CD4-positive, alpha-beta T cell treated with Interferon alpha-2 for 1 hour (primary cell): ENCODE measurements around the gene C17orf113.
"Not testable (repeated sequence)": the region's sequence is repeated elsewhere in the genome, so short reads cannot be mapped to it uniquely, and the experiment has no call there.

Experiments used
- DNase-seq, 2 donors: peaks; one replicate each; pipeline ENCODE4 v3.0.0-alpha.2; 2020 to 2022

The C17orf113 gene

GRCh38 chr17:42016411-42016831 lies 34.0 kb downstream of the C17orf113 start:
- DNase-seq: peak; percentile 15 to 42

DNA sequence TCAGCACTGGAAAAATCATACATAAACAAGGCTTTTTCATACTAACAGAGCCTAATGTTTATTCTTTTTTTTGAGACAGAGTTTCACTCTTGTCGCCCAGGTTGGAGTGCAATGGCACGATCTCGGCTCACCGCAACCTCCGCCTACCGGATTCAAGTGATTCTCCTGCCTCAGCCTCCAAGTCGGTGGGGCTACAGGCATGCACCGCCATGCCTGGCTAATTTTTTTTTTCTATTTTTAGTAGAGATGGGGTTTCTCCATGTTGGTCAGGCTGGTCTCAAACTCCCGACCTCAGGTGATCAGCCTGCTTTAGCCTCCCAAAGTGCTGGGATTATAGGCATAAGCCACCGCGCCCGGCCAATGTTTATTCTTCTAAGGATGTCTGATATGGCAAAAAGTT lies 36.7 kb downstream of the C17orf113 start:
- DNase-seq: not testable (repeated sequence)

- not testable (repeated sequence) for DNase-seq
These were observed 38.0 kb downstream of the C17orf113 start for GRCh38 chr17:42012363-42012762.

- DNase-seq: peak; percentile 18 to 29
These were observed 39.4 kb downstream of the C17orf113 start for GRCh38 chr17:42010898-42011516.

- DNase-seq: peak in 1 of 2 donors; percentile 41
These were observed 40.1 kb downstream of the C17orf113 start for GRCh38 chr17:42010266-42010680.

DNA sequence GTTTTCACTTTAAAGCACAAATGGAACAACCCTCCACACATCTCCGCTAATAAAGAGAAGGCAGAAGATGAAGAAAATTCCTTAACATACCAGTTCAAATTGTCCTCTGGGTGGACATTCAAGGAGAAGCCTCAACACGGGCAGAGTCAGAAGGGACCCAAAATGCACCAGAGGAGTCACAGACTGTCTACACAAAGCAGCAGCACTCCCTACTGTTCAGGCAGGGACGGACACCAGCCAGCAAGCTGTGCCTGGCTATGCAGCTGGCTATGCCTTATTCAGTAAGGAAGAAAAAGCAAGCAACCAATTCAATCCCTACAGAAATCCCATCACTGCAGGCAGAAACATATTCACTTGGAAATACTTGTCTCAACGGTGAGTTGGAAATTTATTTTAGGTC lies 41.2 kb downstream of the C17orf113 start:
- DNase-seq: no peak

DNA sequence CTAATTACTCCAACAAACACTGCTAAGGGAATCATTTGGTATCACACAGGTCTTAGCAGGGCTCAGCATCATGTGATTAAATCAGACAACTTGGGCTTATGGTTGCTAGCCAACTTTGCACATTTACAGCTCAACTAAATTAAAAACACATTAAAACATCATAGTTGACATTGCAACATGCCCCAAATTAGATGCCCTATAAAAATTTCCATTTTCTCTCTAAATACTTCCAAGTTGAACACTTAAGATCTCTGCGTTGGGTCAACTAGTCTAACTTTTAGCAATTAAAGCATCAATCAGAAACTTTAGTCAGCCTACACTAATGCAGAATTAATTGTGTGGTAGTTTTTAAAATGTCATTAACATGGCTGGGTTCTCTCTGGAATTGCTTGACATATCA lies 45.2 kb downstream of the C17orf113 start:
- no peak for DNase-seq

- no peak for DNase-seq
These were observed 47.6 kb downstream of the C17orf113 start for GRCh38 chr17:42002792-42003301.

DNA sequence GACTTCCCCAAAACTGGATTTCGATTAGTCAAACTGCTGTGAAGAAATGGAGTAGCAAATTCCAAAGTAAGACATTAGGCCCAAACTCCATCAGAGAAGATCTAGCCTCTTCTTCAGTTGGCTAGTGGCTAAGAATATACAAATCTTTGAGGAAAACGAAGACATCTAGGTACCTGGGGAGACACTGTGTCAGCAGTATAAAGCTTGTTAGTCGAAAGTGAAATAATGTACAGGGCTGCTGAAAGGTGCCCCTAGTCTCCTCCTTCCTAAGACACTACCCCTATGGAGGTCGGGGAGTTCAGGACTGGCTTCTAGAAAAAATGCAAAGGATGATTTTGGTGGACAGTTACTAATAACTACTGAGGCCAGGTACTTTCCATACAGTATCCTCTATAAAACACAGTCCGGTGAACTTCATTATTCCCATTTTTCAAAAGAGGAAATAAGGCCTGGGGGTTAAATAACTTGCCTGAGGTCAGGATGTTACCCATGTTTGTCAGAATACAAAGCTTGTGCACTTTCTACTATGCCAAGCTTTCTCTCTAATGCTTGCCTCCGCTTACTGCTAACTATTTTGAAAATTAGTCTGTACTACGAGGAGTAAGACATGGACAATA lies 48.1 kb downstream of the C17orf113 start:
- DNase-seq: no peak

- DNase-seq: no peak
These were observed 48.7 kb downstream of the C17orf113 start for GRCh38 chr17:42001729-42002128.

DNA sequence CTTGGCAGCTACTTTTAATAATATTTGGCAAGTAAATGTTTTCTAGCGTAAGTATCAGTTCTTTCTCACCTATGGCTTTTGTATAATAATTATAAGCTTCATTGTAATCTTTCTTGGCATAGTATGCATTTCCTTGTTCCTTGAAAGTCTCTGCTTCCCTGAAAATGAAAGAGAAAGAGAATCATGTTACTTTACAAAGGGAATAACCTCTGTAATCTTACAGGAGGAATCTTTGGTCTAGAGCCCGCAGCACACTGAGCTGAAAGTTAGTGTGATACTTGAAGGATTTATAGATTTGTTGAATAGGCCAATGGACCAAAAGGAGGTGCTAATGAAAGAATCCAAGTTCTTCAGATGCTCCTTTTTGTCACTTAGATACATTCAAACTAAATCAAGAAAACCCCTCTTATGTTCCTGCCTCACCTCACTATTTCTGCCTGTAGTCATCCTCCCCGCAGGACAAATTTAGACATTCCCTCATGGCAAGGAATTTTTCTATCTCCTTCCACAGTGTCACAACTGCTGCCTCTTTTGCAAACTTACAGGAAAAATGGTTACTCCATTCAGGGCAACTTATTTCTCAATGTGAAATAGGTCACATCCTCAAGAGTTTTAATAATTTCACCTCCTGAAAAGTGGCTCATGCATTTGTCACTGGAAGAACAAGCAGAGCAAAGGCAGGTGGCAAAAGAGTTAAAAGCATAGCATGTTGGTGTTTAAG lies 49.8 kb downstream of the C17orf113 start:
- DNase-seq: no peak

- no peak for DNase-seq
These were observed 51.9 kb downstream of the C17orf113 start for GRCh38 chr17:41998497-41998896.

- DNase-seq: no peak
These were observed 53.6 kb downstream of the C17orf113 start for GRCh38 chr17:41996855-41997164.

DNA sequence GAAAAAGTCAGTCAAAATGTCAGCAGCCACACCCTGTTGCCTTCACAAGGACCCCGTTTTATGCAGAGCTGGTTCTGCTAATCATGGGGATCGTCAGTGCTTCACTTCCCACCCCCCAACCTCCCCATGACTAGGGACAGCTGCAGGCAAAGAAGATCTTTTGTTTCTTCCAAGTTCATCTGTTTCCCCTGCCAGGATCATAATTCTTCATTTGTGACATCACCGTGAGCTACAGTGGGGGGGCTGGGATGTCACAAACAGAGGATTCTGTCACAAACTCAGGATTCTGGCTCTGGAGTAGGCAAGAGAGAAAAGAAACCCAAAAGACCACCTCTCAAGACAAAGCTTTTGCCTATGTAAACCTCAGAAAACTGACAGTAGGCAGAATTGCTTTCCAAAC lies 57.8 kb downstream of the C17orf113 start:
- DNase-seq: no peak

DNA sequence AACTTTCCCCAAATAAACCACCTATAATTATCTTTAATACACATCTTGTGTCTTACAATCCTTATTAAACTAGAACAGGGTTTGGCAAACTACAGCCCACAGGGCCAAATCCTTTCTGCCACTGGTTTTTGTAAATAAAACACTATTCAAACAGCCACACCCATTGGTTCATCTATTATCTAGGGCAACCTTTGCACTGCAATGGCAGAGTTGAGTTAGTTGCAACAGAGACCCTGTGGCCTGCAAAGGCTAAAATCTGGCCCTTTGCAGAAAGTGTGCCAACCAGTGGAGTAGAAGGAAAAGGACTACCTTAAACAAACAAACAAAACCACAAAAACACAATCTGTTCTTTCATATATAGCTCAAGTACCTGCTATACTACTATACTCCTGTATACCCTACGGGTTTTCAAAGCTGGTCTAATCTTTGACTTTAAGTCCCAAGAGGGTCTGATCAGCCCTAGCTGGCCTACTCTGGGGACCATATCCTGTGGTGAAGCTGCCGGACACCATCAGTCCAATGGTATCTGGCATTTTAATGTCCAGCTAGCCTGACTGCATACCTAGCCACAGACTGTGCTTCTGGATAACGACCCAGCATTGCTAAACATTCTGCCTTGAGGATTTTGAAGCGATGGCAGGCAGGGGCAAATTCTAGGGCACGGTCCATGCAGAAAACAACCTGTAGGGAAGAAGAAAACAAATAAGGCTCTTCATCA lies 60.5 kb downstream of the C17orf113 start:
- DNase-seq: no peak

DNA sequence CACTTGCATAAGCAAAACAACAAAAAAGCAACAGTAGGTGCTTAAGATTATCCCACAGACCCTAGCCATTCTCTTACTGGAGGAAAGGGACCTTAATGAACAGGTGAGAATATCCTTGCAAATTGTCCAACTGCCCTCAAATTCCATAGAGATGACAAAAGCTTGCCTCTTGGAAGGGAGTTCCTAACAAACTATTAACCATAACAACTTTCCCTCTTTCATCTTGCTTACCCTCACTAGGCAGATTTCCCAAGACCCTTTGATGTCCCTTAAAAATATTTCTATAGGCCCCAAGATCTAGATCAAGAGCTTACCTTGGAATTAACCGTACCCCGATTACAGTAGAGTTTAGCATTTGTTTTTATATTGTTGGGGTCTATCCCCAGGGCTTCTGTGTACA lies 62.0 kb downstream of the C17orf113 start:
- no peak for DNase-seq
